OCI-LY1 (cell line): Measurements from ENCODE around the gene CNOT2.
"Not testable (repeated sequence)": the region's sequence is repeated elsewhere in the genome, so short reads cannot be mapped to it uniquely, and the experiment has no call there.

Experiments used
- H2AFZ ChIP-seq: fragments of 200-600 bp; sonication (generic), shearing (Covaris generic); 2 replicates; pipeline ENCODE4 v1.6.0; 2014; ENCODE audit warnings: antibody characterized with exemption, mild to moderate bottlenecking, low read length
- H3F3A ChIP-seq: fragments of 200-600 bp; sonication (generic), shearing (Covaris generic); 2 replicates; pipeline ENCODE4 v1.6.0; 2014; ENCODE audit warnings: mild to moderate bottlenecking, antibody characterized with exemption, low read length, moderate library complexity; ENCODE audit not compliant: insufficient read depth
- H3K27ac ChIP-seq: fragments of 200-600 bp; sonication (generic); 2 replicates; pipeline ENCODE4 v1.5.1; 2014; ENCODE audit warnings: low read length, mixed run types, mild to moderate bottlenecking, low read depth; ENCODE audit not compliant: poor library complexity, severe bottlenecking
- H3K27me3 ChIP-seq: fragments of 200-600 bp; sonication (generic); 2 replicates; pipeline ENCODE4 v1.6.0; 2014; ENCODE audit warnings: antibody characterized with exemption, mild to moderate bottlenecking, low read length, moderate library complexity; ENCODE audit not compliant: insufficient read depth
- H3K36me3 ChIP-seq: fragments of 200-600 bp; sonication (generic); 2 replicates; pipeline ENCODE4 v1.6.1; 2014; ENCODE audit warnings: mild to moderate bottlenecking, antibody characterized with exemption, low read length, moderate library complexity, mixed read lengths; ENCODE audit not compliant: insufficient read depth
- H3K4me1 ChIP-seq: fragments of 200-600 bp; sonication (generic); 2 replicates; pipeline ENCODE4 v1.5.1; 2014; ENCODE audit warnings: mild to moderate bottlenecking, low read length, moderate library complexity; ENCODE audit not compliant: insufficient read depth, severe bottlenecking
- H3K4me2 ChIP-seq: fragments of 200-600 bp; sonication (generic), shearing (Covaris generic); 2 replicates; pipeline ENCODE4 v1.6.1; 2014; ENCODE audit warnings: low read length
- H3K4me3 ChIP-seq: fragments of 200-600 bp; sonication (generic); 2 replicates; pipeline ENCODE4 v1.5.1; 2014; ENCODE audit warnings: low read length, low read depth, mild to moderate bottlenecking, mixed read lengths; ENCODE audit not compliant: poor library complexity, severe bottlenecking
- H3K79me2 ChIP-seq: fragments of 200-600 bp; shearing (Covaris generic); 2 replicates; pipeline ENCODE4 v1.6.1; 2016; ENCODE audit warnings: mixed run types, low read length, mixed read lengths; ENCODE audit not compliant: insufficient read depth
- H3K9ac ChIP-seq: fragments of 200-600 bp; sonication (generic), shearing (Covaris generic); 2 replicates; pipeline ENCODE4 v1.6.1; 2014; ENCODE audit warnings: mild to moderate bottlenecking, low read length, mixed read lengths
- H3K9me2 ChIP-seq: fragments of 200-600 bp; sonication (generic), shearing (Covaris generic); 2 replicates; pipeline ENCODE4 v1.6.1; 2014; ENCODE audit warnings: low read depth, mild to moderate bottlenecking, low read length, mixed read lengths
- H3K9me3 ChIP-seq: fragments of 200-600 bp; shearing (Covaris generic); 2 replicates; pipeline ENCODE4 v1.6.1; 2014; ENCODE audit warnings: low read length, mixed read lengths
- H4K20me1 ChIP-seq: fragments of 200-600 bp; sonication (generic), shearing (Covaris generic); 2 replicates; pipeline ENCODE4 v1.6.0; 2016; ENCODE audit warnings: mild to moderate bottlenecking, low read length; ENCODE audit not compliant: insufficient read depth
- EZH2 ChIP-seq: fragments of 200-600 bp; sonication (generic), shearing (Covaris generic); IDR thresholded peaks from 2 replicates; pipeline ENCODE4 v1.8.0; 2017; ENCODE audit warnings: borderline replicate concordance, mixed run types, mild to moderate bottlenecking, antibody characterized with exemption, low read length, moderate library complexity, mixed read lengths
- TF ChIP-seq, protein P1 (sequence below): fragments of 200-600 bp; sonication (generic), shearing (Covaris generic); IDR thresholded peaks from 2 replicates; pipeline ENCODE4 v1.5.1; 2017; ENCODE audit warnings: mild to moderate bottlenecking, antibody characterized with exemption, low read length, moderate library complexity, mixed read lengths

Gene CNOT2

DNA sequence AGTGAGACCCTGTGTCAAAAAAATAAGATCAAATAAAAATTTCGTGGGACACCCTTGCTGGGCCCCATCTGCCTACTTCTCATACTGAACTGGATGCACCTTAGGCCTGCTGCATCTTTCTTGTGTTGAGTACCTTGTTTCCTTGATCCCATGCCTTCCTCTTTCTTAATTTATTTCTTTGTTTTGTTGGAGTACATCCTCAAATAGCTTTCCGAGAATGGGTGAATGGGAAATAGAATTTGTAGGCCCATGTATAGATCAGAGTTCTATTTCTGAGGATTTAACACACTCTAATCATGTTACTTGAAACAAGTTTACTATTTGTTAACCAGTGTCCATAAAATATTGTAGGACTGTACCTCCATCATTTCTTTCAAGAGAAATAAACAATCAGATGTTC lies 146.4 kb downstream of the CNOT2 start:
- H2AFZ ChIP-seq: no peak overlapping the region
- H3K9me3 ChIP-seq: no peaks in the 10 kb centered on the region; the same call in 1 of the 2 replicates
- no peak overlapping the region for H3K27ac ChIP-seq
- no peaks in the 10 kb centered on the region for H3K27me3 ChIP-seq
- no peaks in the 10 kb centered on the region for H3K9me2 ChIP-seq
- H3K4me2 ChIP-seq: no peak overlapping the region
- no peak for TF ChIP-seq EZH2
- TF ChIP-seq, protein P1, sequence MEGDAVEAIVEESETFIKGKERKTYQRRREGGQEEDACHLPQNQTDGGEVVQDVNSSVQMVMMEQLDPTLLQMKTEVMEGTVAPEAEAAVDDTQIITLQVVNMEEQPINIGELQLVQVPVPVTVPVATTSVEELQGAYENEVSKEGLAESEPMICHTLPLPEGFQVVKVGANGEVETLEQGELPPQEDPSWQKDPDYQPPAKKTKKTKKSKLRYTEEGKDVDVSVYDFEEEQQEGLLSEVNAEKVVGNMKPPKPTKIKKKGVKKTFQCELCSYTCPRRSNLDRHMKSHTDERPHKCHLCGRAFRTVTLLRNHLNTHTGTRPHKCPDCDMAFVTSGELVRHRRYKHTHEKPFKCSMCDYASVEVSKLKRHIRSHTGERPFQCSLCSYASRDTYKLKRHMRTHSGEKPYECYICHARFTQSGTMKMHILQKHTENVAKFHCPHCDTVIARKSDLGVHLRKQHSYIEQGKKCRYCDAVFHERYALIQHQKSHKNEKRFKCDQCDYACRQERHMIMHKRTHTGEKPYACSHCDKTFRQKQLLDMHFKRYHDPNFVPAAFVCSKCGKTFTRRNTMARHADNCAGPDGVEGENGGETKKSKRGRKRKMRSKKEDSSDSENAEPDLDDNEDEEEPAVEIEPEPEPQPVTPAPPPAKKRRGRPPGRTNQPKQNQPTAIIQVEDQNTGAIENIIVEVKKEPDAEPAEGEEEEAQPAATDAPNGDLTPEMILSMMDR: no peak
- no peak overlapping the region for H3K4me3 ChIP-seq
- H4K20me1 ChIP-seq: no peaks in the 10 kb centered on the region
- H3K9ac ChIP-seq: no peak overlapping the region
- no peaks in the 10 kb centered on the region for H3F3A ChIP-seq
- peaks cover 22% of the 10 kb centered on the region for H3K36me3 ChIP-seq
- no peaks in the 10 kb centered on the region for H3K4me1 ChIP-seq
- peaks cover 45% of the 10 kb centered on the region for H3K79me2 ChIP-seq

DNA sequence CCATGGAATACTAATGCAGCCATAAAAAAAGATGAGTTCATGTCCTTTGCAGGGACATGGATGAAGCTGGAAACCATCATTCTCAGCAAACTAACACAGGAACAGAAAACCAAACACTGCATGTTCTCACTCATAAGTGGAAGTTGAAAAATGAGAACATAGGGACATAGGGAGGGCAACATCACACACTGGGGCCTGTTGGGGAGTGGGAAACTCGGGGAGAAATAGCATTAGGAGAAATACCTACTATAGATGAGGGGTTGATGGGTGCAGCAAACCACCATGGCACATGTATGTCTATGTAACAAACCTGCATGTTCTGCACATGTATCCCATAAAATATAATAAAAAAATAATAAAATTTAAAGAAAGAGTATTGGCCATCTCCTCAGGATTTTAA lies 149.4 kb downstream of the CNOT2 start:
- peaks cover 28% of the 10 kb centered on the region for H3K79me2 ChIP-seq
- H4K20me1 ChIP-seq, H3K27me3 ChIP-seq, H3K9ac ChIP-seq, H3K4me2 ChIP-seq, H3F3A ChIP-seq, H3K4me1 ChIP-seq, H3K4me3 ChIP-seq, H3K9me3 ChIP-seq, H3K9me2 ChIP-seq, H3K27ac ChIP-seq, H2AFZ ChIP-seq: not testable (repeated sequence)
- H3K36me3 ChIP-seq: peaks cover 34% of the 10 kb centered on the region

DNA sequence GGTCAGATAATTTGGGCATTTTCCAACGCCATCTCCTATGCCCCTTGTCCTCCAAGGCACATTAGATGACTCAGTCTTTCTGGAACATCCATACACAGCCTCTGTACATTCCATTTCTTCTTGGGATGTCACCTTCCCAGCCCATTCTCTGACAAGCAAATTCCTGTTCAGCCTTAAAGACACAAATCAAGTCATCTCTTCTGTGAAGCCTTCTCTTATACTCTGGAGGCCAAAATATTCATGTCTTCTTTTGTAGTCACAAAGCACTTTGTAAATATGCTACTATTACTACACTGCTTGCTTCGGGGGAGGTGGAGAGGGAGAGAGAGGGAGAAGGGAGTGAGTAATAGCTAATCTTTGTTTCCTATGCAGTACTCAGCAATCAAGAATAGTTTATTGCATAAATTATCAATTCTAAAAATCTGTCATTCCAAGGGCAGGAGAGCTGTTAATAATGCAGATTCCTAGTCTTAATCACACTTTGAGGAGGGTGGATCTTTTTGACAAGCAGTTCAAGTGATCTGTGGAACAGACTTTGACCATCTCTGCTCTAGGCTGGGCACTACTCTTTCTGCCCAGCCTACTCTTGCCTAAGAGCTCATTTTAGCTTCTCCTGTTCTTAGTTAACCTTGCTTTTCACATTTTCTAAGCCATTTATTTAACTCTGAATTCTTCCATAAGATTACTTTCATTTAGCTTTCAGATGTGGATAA lies 150.7 kb downstream of the CNOT2 start:
- no peaks in the 10 kb centered on the region for H4K20me1 ChIP-seq
- no peaks in the 10 kb centered on the region for H3K4me1 ChIP-seq
- peaks cover 18% of the 10 kb centered on the region for H3K79me2 ChIP-seq
- no peaks in the 10 kb centered on the region for H3K9me2 ChIP-seq
- H3K27ac ChIP-seq: no peak overlapping the region
- no peaks in the 10 kb centered on the region; the same call in 1 of the 2 replicates for H3K9me3 ChIP-seq
- H3K4me2 ChIP-seq: no peak overlapping the region
- H3K9ac ChIP-seq: no peak overlapping the region
- TF ChIP-seq, protein P1: no peak
- no peak for TF ChIP-seq EZH2
- H3F3A ChIP-seq: no peaks in the 10 kb centered on the region
- H3K4me3 ChIP-seq: no peak overlapping the region
- H3K36me3 ChIP-seq: peaks cover 34% of the 10 kb centered on the region
- no peak overlapping the region for H2AFZ ChIP-seq
- H3K27me3 ChIP-seq: no peaks in the 10 kb centered on the region

DNA sequence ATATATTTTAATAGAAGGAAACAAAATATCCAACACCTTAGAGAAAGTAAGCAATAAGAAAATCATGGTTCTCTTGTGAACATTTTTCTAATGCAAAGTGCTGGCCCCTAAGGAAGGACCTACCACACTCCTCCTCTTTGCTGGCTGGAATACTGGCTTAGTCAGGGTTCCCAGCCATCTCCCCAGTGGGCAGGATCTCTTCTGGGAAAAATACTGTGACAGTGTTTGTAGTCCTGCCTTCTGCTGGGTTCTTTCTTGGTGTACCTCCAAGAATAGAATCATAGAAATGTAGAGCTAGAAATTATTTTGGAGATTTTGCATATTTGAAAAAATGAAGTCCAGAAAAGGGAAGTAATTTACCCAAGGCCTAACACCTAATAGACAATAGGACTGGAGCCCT lies 154.8 kb downstream of the CNOT2 start:
- no peak overlapping the region for H3K4me2 ChIP-seq

More for the DNA sequence above, 154.8 kb downstream of the CNOT2 start:
- no peak overlapping the region for H3K27ac ChIP-seq
- peaks cover 4% of the 10 kb centered on the region; the same call in 1 of the 2 replicates for H3K79me2 ChIP-seq
- no peaks in the 10 kb centered on the region for H3F3A ChIP-seq
- H3K4me3 ChIP-seq: no peak overlapping the region
- peaks cover 71% of the 10 kb centered on the region for H3K36me3 ChIP-seq
- H3K9ac ChIP-seq: no peak overlapping the region
- H4K20me1 ChIP-seq: no peaks in the 10 kb centered on the region
- H3K27me3 ChIP-seq: no peaks in the 10 kb centered on the region
- no peak overlapping the region for H2AFZ ChIP-seq
- H3K4me1 ChIP-seq: no peaks in the 10 kb centered on the region
- no peaks in the 10 kb centered on the region; the same call in 1 of the 2 replicates for H3K9me3 ChIP-seq
- TF ChIP-seq EZH2: no peak
- TF ChIP-seq, protein P1: no peak
- no peaks in the 10 kb centered on the region for H3K9me2 ChIP-seq
